Uterus (tissue), 4 donors: ENCODE data around the gene MISP. TPM values are rescaled to one million over a fixed set of nuclear protein-coding genes. Genes with fewer than 3 reads are reported as not detected.

Experiments
- DNase-seq, 2 donors: peaks; one replicate each; pipeline ENCODE4 v3.0.0-alpha.2; 2019 to 2020
- H3K27ac ChIP-seq, 2 donors: fragments of 200-600 bp; sonication (generic); 1 replicate in 1 of 2; 2 replicates in 1 of 2; pipeline ENCODE4 v1.5.1; 2016 to 2018
- H3K27me3 ChIP-seq, 2 donors: fragments of 200-600 bp; sonication (generic); one replicate each; pipeline ENCODE4 v1.5.1; 2018 to 2019; ENCODE audit warnings: control low read depth in 1 of 2
- H3K36me3 ChIP-seq, 2 donors: fragments of 200-600 bp; sonication (generic); one replicate each; pipeline ENCODE4 v1.5.1; 2019; ENCODE audit warnings: control low read depth in 1 of 2
- H3K4me1 ChIP-seq, 2 donors: fragments of 200-600 bp; sonication (generic); one replicate each; pipeline ENCODE4 v1.5.1; 2018 to 2019; ENCODE audit warnings: control low read depth in 1 of 2
- H3K4me3 ChIP-seq, 2 donors: fragments of 200-600 bp; sonication (generic); 1 replicate in 1 of 2; 2 replicates in 1 of 2; pipeline ENCODE4 v1.5.1; 2018 to 2019; ENCODE audit warnings: mild to moderate bottlenecking in 1 of 2
- H3K9me3 ChIP-seq, 2 donors: fragments of 200-600 bp; sonication (generic); one replicate each; pipeline ENCODE4 v1.5.1; 2019; ENCODE audit warnings: control low read depth in 1 of 2
- POLR2A ChIP-seq, 2 donors: fragments of 450-650 bp; IDR thresholded peaks; one replicate each; pipeline ENCODE4 v1.6.1; 2016; ENCODE audit warnings: antibody characterized with exemption in 2 of 2, mild to moderate bottlenecking in 1 of 2, moderate library complexity in 1 of 2
- intact Hi-C: fragments of 100-400 bp; cut with DNase I; formaldehyde crosslinking; loops from one replicate; pipeline ENCODE4 v1.15.1; 2023; ENCODE audit warnings: low total_unique reads
- total RNA-seq, 4 donors: library from RNA; depleted of rRNA in 3 of 4; stranded (reverse); fragments of >200 nt in 3 of 4; gene quantifications; one replicate each; pipeline versions ENCODE4 v1.1.0 to v1.2.4, GENCODE V29; 2014 to 2023
- TF ChIP-seq, protein P1 (sequence below), 4 experiments: fragments of 200-600 bp in 2 of 4; fragments of 450-650 bp in 2 of 4; sonication (generic) in 2 of 4; IDR thresholded peaks; one replicate each; pipeline ENCODE4 v1.5.1; 2016 to 2019; ENCODE audit warnings: antibody characterized with exemption in 4 of 4, mild to moderate bottlenecking in 2 of 4, moderate library complexity in 1 of 4
- donor health status: DM: yes; HTN: yes; CAD: no.

Gene MISP
- total RNA-seq, 4 donors from 2014 or later, result 0.26 to 5.5 (median 0.39) TPM

DNA sequence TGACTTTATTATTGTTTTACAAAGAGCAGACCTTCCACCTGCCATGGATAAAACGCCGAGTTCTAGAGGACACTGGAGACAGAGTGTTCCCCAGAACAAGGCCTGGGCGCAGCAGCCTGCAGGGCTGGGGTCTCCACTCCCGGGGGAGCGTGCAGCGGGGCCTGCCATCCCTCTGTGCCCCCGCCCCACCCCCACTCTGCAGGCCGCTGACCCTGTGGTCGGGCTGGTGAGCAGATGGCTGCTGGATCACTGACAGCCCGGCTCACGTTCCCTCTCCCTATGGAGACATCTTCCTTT lies 37.7 kb downstream of the MISP start:
- H3K27ac ChIP-seq, result peak overlapping the region; percentile 52 to 58
- no peaks in the 10 kb centered on the region for H3K36me3 ChIP-seq
- no peak for TF ChIP-seq POLR2A (IDR thresholded peaks at IDR 0.05)
- TF ChIP-seq, protein P1, sequence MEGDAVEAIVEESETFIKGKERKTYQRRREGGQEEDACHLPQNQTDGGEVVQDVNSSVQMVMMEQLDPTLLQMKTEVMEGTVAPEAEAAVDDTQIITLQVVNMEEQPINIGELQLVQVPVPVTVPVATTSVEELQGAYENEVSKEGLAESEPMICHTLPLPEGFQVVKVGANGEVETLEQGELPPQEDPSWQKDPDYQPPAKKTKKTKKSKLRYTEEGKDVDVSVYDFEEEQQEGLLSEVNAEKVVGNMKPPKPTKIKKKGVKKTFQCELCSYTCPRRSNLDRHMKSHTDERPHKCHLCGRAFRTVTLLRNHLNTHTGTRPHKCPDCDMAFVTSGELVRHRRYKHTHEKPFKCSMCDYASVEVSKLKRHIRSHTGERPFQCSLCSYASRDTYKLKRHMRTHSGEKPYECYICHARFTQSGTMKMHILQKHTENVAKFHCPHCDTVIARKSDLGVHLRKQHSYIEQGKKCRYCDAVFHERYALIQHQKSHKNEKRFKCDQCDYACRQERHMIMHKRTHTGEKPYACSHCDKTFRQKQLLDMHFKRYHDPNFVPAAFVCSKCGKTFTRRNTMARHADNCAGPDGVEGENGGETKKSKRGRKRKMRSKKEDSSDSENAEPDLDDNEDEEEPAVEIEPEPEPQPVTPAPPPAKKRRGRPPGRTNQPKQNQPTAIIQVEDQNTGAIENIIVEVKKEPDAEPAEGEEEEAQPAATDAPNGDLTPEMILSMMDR (IDR thresholded peaks at IDR 0.05), result no peak
- H3K9me3 ChIP-seq, result no peaks in the 10 kb centered on the region
- intact Hi-C loops, result no loop called here
- no peak overlapping the region for H3K4me3 ChIP-seq
- H3K27me3 ChIP-seq, result no peaks in the 10 kb centered on the region
- DNase-seq, result no peak
- no peaks in the 10 kb centered on the region for H3K4me1 ChIP-seq

DNA sequence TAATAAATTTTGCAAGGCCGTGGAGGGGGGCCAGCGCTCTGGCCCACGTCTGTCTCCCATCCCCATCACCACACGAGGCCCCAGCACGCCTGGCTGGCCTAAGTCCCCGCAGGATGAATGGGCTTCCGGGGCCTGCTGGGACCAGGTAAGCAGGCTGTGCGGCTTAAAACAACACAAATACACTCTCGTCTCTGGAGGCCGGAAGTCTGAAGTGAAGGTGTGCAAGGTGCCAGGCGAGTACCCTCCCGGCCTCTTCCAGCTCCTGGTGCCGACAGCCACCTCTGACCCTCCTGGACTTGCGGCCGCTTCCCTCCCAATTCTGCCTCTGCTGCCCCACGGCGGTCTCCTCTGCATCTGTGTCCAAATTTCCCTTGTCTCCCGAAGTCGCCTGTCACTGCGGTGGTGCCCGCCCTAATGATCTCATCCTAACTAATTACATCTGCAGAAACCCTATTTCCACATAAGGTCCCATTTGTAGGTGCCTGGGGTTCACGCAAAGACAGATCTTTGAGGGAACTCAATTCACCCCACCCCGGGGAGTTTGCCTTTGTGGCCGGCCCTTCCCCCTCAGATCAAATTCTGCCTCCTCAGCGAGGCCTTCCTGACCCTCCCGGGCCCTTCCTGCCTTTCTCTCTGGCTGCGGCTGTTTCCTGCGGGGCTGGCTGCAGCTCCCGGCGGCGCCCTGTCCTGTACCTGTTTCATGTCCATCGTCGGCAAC lies 38.2 kb downstream of the MISP start:
- Histone ChIP-seq H3K27ac (peak overlapping the region; percentile 52 to 58), H3K27me3 (no peaks in the 10 kb centered on the region), H3K4me3 (no peak overlapping the region), H3K9me3 (no peaks in the 10 kb centered on the region), H3K36me3 (no peaks in the 10 kb centered on the region), H3K4me1 (no peaks in the 10 kb centered on the region)
- no peak for DNase-seq
- TF ChIP-seq, protein P1 (IDR thresholded peaks at IDR 0.05), result no peak
- no peak for TF ChIP-seq POLR2A (IDR thresholded peaks at IDR 0.05)
- intact Hi-C loops, result no loop called here

- H3K27me3 ChIP-seq, result no peaks in the 10 kb centered on the region
- no peak overlapping the region for H3K4me3 ChIP-seq
- H3K36me3 ChIP-seq, result no peaks in the 10 kb centered on the region
- TF ChIP-seq POLR2A (IDR thresholded peaks at IDR 0.05), result no peak
- TF ChIP-seq, protein P1 (IDR thresholded peaks at IDR 0.05), result no peak
- peak overlapping the region in 1 of 2 donors; percentile 58 for H3K27ac ChIP-seq
- H3K9me3 ChIP-seq, result no peaks in the 10 kb centered on the region
- H3K4me1 ChIP-seq, result no peaks in the 10 kb centered on the region
- intact Hi-C loops, result no loop called here
- DNase-seq, result no peak
Observed at GRCh38 chr19:789701-790060, 38.8 kb downstream of the MISP start.

DNA sequence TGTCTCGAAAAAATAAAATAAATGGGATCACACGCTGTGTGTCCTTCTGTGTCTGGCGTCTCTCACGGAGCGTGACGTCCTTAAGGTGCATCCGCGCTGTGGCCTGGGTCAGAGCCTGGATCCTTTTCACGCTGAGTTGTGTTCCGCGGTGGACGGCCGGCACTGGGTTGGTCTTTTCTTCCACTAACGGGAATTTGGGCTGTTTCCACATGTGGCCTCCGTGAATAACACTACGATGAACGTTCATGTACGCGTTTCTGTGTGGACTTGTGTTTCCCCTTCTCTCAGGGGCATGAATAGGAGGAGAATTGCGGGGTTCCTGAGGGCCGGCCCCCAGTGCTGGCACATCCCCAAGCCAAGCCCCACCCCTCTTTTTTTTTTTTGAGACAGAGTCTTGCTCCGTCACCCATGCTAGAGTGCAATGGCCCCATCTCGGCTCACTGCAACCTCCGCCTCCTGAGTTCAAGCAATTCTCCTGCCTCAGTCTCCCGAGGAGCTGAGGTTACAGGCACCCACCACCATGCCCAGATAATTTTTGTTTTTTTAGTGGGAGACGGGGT lies 40.2 kb downstream of the MISP start:
- H3K27ac ChIP-seq, result no peak overlapping the region
- intact Hi-C loops, result no loop called here
- no peak for DNase-seq
- H3K27me3 ChIP-seq, result no peaks in the 10 kb centered on the region
- no peaks in the 10 kb centered on the region for H3K36me3 ChIP-seq
- peaks cover 0 to 3% of the 10 kb centered on the region in 2 donors for H3K4me1 ChIP-seq
- TF ChIP-seq, protein P1 (IDR thresholded peaks at IDR 0.05), result no peak
- TF ChIP-seq POLR2A (IDR thresholded peaks at IDR 0.05), result no peak
- no peaks in the 10 kb centered on the region for H3K9me3 ChIP-seq
- no peak overlapping the region for H3K4me3 ChIP-seq

- TF ChIP-seq, protein P1 (IDR thresholded peaks at IDR 0.05), result no peak
- TF ChIP-seq POLR2A (IDR thresholded peaks at IDR 0.05), result no peak
- Histone ChIP-seq H3K4me3 (no peak overlapping the region), H3K4me1 (peaks cover 0 to 5% of the 10 kb centered on the region in 2 donors), H3K27ac (peak overlapping the region; percentile 20 to 31), H3K27me3 (no peaks in the 10 kb centered on the region), H3K36me3 (no peaks in the 10 kb centered on the region), H3K9me3 (no peaks in the 10 kb centered on the region)
- DNase-seq, result no peak
- intact Hi-C loops, result no loop called here
Observed at GRCh38 chr19:791567-792305, 40.8 kb downstream of the MISP start.
